Liver (tissue), 9 donors: ENCODE results near the gene PSEN2. TPM values are rescaled to one million over a fixed set of nuclear protein-coding genes. Genes with fewer than 3 reads are reported as not detected.

Experiments
- DNase-seq: peaks from one replicate; pipeline ENCODE4 v3.0.0-alpha.2; 2017; ENCODE audit warnings: low spot score
- H3K27ac ChIP-seq, 2 donors: one replicate each; pipeline ENCODE4 v1.7.0; 2013; ENCODE audit warnings: inconsistent platforms in 2 of 2, low read length in 2 of 2, control low read depth in 1 of 2, low read depth in 1 of 2, mild to moderate bottlenecking in 1 of 2
- H3K27me3 ChIP-seq, 4 donors: one replicate each; pipeline versions ENCODE4 v1.6.1 to v1.7.0; 2013; ENCODE audit warnings: low read length in 3 of 4, inconsistent platforms in 1 of 4, mild to moderate bottlenecking in 1 of 4, moderate library complexity in 1 of 4; ENCODE audit not compliant: control insufficient read depth in 4 of 4, insufficient read depth in 4 of 4
- H3K36me3 ChIP-seq, 4 donors: one replicate each; pipeline versions ENCODE4 v1.6.1 to v1.7.0; 2013; ENCODE audit warnings: low read length in 3 of 4, mild to moderate bottlenecking in 3 of 4, low read depth in 1 of 4, moderate library complexity in 1 of 4; ENCODE audit not compliant: control insufficient read depth in 4 of 4, insufficient read depth in 3 of 4
- H3K4me1 ChIP-seq, 4 donors: one replicate each; pipeline versions ENCODE4 v1.6.1 to v1.7.0; 2013; ENCODE audit warnings: low read length in 3 of 4, mild to moderate bottlenecking in 3 of 4, moderate library complexity in 1 of 4; ENCODE audit not compliant: control insufficient read depth in 4 of 4, insufficient read depth in 4 of 4
- H3K4me3 ChIP-seq, 3 donors: one replicate each; pipeline versions ENCODE4 v1.6.1 to v1.7.0; 2013; ENCODE audit warnings: low read length in 3 of 3, control low read depth in 1 of 3, low read depth in 1 of 3, mild to moderate bottlenecking in 1 of 3
- H3K9ac ChIP-seq, 2 donors: one replicate each; pipeline ENCODE4 v1.7.0; 2013; ENCODE audit warnings: low read length in 2 of 2, mild to moderate bottlenecking in 2 of 2, moderate library complexity in 2 of 2, control low read depth in 1 of 2, low read depth in 1 of 2
- H3K9me3 ChIP-seq, 4 donors: one replicate each; pipeline versions ENCODE4 v1.6.1 to v1.7.0; 2013; ENCODE audit warnings: low read length in 3 of 4; ENCODE audit not compliant: control insufficient read depth in 4 of 4
- ATF3 ChIP-seq: IDR thresholded peaks from 2 replicates; pipeline ENCODE4 v1.6.1; 2016; ENCODE audit warnings: antibody characterized with exemption
- CTCF ChIP-seq: fragments of 150-350 bp; IDR thresholded peaks from 2 replicates; pipeline ENCODE4 v1.5.1; 2017; ENCODE audit warnings: improper control_type of control experiment, low read depth, low read length; ENCODE audit not compliant: missing input control
- EGR1 ChIP-seq, 2 donors: IDR thresholded peaks; 2 replicates each; pipeline ENCODE4 v1.6.1; 2016 to 2018; ENCODE audit warnings: antibody characterized with exemption in 2 of 2, low read depth in 2 of 2
- FOXA1 ChIP-seq: IDR thresholded peaks from 2 replicates; pipeline ENCODE4 v1.6.1; 2016; ENCODE audit warnings: antibody characterized with exemption
- FOXA2 ChIP-seq: IDR thresholded peaks from 2 replicates; pipeline ENCODE4 v1.6.1; 2016; ENCODE audit warnings: antibody characterized with exemption
- GABPA ChIP-seq, 2 donors: IDR thresholded peaks in 1 of 2; conservative IDR thresholded peaks in 1 of 2; 2 replicates each; pipeline ENCODE4 v1.6.1; 2016; ENCODE audit warnings: antibody characterized with exemption in 2 of 2, mild to moderate bottlenecking in 1 of 2, moderate library complexity in 1 of 2
- HNF4A ChIP-seq, 2 donors: conservative IDR thresholded peaks; 2 replicates each; pipeline ENCODE4 v1.6.1; 2016; ENCODE audit warnings: antibody characterized with exemption in 2 of 2, mild to moderate bottlenecking in 2 of 2
- HNF4G ChIP-seq: IDR thresholded peaks from 2 replicates; pipeline ENCODE4 v1.6.1; 2016; ENCODE audit warnings: antibody characterized with exemption
- JUND ChIP-seq, 2 donors: IDR thresholded peaks; 2 replicates each; pipeline ENCODE4 v1.6.1; 2016; ENCODE audit warnings: antibody characterized with exemption in 2 of 2
- NR2F2 ChIP-seq: IDR thresholded peaks from 2 replicates; pipeline ENCODE4 v1.6.1; 2016; ENCODE audit warnings: antibody characterized with exemption
- RAD21 ChIP-seq, 2 donors: IDR thresholded peaks; 2 replicates each; pipeline ENCODE4 v1.6.1; 2016; ENCODE audit warnings: antibody characterized with exemption in 2 of 2, mild to moderate bottlenecking in 2 of 2
- RXRA ChIP-seq, 2 donors: IDR thresholded peaks; 2 replicates each; pipeline ENCODE4 v1.6.1; 2017 to 2018; ENCODE audit warnings: antibody characterized with exemption in 2 of 2, mild to moderate bottlenecking in 1 of 2
- SP1 ChIP-seq: IDR thresholded peaks from 2 replicates; pipeline ENCODE4 v1.6.1; 2018; ENCODE audit warnings: antibody characterized with exemption, mild to moderate bottlenecking
- TAF1 ChIP-seq: conservative IDR thresholded peaks from 2 replicates; pipeline ENCODE4 v1.6.1; 2016; ENCODE audit warnings: antibody characterized with exemption, mild to moderate bottlenecking
- YY1 ChIP-seq: IDR thresholded peaks from 2 replicates; pipeline ENCODE4 v1.6.1; 2016; ENCODE audit warnings: antibody characterized with exemption, mild to moderate bottlenecking
- WGBS: extraction: QIAGEN DNeasy Blood & Tissue Kit; methylation state at CpG from one replicate; pipeline ENCODE4 v1.1.7; 2013; 5-methylcytosine and 5-hydroxymethylcytosine counted together
- polyA plus RNA-seq, 2 donors: library from polyadenylated mRNA; stranded (reverse) in 1 of 2; unstranded in 1 of 2; fragments of 200-250 nt in 1 of 2; fragments of >200 nt in 1 of 2; fragmentation: Nextera tagmentation in 1 of 2; extraction: Ambion mirVana in 1 of 2; gene quantifications; one replicate each; pipeline versions ENCODE4 v1.2.1 to v1.2.3, GENCODE V29; 2013 to 2015
- total RNA-seq, 2 donors: library from RNA; depleted of rRNA; stranded (reverse); fragments of >200 nt; gene quantifications; one replicate each; pipeline ENCODE4 v1.2.3, GENCODE V29; 2014
- TF ChIP-seq, protein P1 (sequence below): IDR thresholded peaks from 2 replicates; pipeline ENCODE4 v1.6.1; 2016; ENCODE audit warnings: antibody characterized with exemption, mild to moderate bottlenecking
- TF ChIP-seq, protein P2 (sequence below): IDR thresholded peaks from 2 replicates; pipeline ENCODE4 v1.6.1; 2016; ENCODE audit warnings: antibody characterized with exemption
- TF ChIP-seq, protein P3 (sequence below): IDR thresholded peaks from 2 replicates; pipeline ENCODE4 v1.6.1; 2016; ENCODE audit warnings: antibody characterized with exemption
- donor health status: healthy.
- donor health status: healthy.
- donor health status: healthy.
- donor health status: healthy.
- donor health status: healthy.

PSEN2 gene
- total and polyA plus RNA-seq, 4 donors, result 6.9 to 19.0 (median 10.8) TPM

GRCh38 chr1:226821719-226822085 lies 48.7 kb upstream of the PSEN2 start:
- no peaks in the 10 kb centered on the region for H3K4me1 ChIP-seq
- no peak for TF ChIP-seq HNF4A (conservative IDR thresholded peaks at IDR 0.05)
- peak; percentile 4 for TF ChIP-seq NR2F2
- whole genome bisulfite sequencing, result 63% methylated on average over 1 of the region's 1 CpG
- no peak overlapping the region for H3K4me3 ChIP-seq
- peak overlapping the region; percentile 27 to 64 for H3K27ac ChIP-seq
- H3K27me3 ChIP-seq, result no peaks in the 10 kb centered on the region
- no peaks in the 10 kb centered on the region for H3K9me3 ChIP-seq
- H3K36me3 ChIP-seq, result no peaks in the 10 kb centered on the region
- no peak overlapping the region for H3K9ac ChIP-seq
- DNase-seq, result no peak

- WGBS, result 87% methylated on average over 5 of the region's 5 CpGs
- Histone ChIP-seq H3K9me3 (no peaks in the 10 kb centered on the region), H3K27ac (no peak overlapping the region), H3K4me1 (peaks cover 0 to 1% (median 0%) of the 10 kb centered on the region in 4 donors), H3K4me3 (no peak overlapping the region), H3K9ac (no peak overlapping the region), H3K36me3 (no peaks in the 10 kb centered on the region), H3K27me3 (no peaks in the 10 kb centered on the region)
- no peak for DNase-seq
- TF ChIP-seq SP1 (no peak), EGR1 (IDR thresholded peaks at IDR 0.05; ENCODE audit: low read depth in 2 of 2) (no peak), CTCF (no peak), HNF4G (no peak), ATF3 (no peak), GABPA (IDR thresholded peaks at IDR 0.05 in 1 of 2, conservative IDR thresholded peaks at IDR 0.05 in 1 of 2) (no peak), YY1 (no peak), RAD21 (IDR thresholded peaks at IDR 0.05) (no peak), FOXA1 (no peak), RXRA (IDR thresholded peaks at IDR 0.05) (no peak), JUND (IDR thresholded peaks at IDR 0.05) (no peak), NR2F2 (no peak), HNF4A (conservative IDR thresholded peaks at IDR 0.05) (no peak), FOXA2 (no peak), TAF1 (no peak)
- TF ChIP-seq, protein P1, sequence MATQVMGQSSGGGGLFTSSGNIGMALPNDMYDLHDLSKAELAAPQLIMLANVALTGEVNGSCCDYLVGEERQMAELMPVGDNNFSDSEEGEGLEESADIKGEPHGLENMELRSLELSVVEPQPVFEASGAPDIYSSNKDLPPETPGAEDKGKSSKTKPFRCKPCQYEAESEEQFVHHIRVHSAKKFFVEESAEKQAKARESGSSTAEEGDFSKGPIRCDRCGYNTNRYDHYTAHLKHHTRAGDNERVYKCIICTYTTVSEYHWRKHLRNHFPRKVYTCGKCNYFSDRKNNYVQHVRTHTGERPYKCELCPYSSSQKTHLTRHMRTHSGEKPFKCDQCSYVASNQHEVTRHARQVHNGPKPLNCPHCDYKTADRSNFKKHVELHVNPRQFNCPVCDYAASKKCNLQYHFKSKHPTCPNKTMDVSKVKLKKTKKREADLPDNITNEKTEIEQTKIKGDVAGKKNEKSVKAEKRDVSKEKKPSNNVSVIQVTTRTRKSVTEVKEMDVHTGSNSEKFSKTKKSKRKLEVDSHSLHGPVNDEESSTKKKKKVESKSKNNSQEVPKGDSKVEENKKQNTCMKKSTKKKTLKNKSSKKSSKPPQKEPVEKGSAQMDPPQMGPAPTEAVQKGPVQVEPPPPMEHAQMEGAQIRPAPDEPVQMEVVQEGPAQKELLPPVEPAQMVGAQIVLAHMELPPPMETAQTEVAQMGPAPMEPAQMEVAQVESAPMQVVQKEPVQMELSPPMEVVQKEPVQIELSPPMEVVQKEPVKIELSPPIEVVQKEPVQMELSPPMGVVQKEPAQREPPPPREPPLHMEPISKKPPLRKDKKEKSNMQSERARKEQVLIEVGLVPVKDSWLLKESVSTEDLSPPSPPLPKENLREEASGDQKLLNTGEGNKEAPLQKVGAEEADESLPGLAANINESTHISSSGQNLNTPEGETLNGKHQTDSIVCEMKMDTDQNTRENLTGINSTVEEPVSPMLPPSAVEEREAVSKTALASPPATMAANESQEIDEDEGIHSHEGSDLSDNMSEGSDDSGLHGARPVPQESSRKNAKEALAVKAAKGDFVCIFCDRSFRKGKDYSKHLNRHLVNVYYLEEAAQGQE, result no peak
- TF ChIP-seq, protein P2, sequence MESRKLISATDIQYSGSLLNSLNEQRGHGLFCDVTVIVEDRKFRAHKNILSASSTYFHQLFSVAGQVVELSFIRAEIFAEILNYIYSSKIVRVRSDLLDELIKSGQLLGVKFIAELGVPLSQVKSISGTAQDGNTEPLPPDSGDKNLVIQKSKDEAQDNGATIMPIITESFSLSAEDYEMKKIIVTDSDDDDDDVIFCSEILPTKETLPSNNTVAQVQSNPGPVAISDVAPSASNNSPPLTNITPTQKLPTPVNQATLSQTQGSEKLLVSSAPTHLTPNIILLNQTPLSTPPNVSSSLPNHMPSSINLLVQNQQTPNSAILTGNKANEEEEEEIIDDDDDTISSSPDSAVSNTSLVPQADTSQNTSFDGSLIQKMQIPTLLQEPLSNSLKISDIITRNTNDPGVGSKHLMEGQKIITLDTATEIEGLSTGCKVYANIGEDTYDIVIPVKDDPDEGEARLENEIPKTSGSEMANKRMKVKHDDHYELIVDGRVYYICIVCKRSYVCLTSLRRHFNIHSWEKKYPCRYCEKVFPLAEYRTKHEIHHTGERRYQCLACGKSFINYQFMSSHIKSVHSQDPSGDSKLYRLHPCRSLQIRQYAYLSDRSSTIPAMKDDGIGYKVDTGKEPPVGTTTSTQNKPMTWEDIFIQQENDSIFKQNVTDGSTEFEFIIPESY, result no peak
- TF ChIP-seq, protein P3, sequence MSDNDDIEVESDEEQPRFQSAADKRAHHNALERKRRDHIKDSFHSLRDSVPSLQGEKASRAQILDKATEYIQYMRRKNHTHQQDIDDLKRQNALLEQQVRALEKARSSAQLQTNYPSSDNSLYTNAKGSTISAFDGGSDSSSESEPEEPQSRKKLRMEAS, result no peak
These were observed 46.8 kb upstream of the PSEN2 start for GRCh38 chr1:226823643-226824042.
